Measurements from ENCODE around the gene AXDND1. TPM values are rescaled to one million over a fixed set of nuclear protein-coding genes. Genes with fewer than 3 reads are reported as not detected.

AXDND1 gene
- total and polyA plus RNA-seq, 2 of the 8 experiments (the other 6 are each of a cell fraction or from before 2014, with no cell fraction given) = 0.61 TPM; not detected in 1

GRCh38 chr1:179516976-179517705, 151.4 kb downstream of the AXDND1 start:
- Histone ChIP-seq H3K27ac (ENCODE audit: low read depth, low read length) (no peak overlapping the region), H4K8ac (ENCODE audit: extremely low read depth, insufficient read depth, low read length) (peak overlapping the region; percentile 14), H4K20me1 (replicated peaks in 1 of 2; ENCODE audit: control insufficient read depth in 1 of 2, insufficient read depth in 2 of 2, low read length in 2 of 2) (no peaks in the 10 kb centered on the region), H3K36me3 (ENCODE audit: control insufficient read depth in 2 of 4, insufficient read depth in 4 of 4, low read length in 3 of 4) (no peaks in the 10 kb centered on the region), H3K9ac (replicated peaks in 1 of 4; ENCODE audit: extremely low read depth in 1 of 4, low read depth in 3 of 4, low read length in 3 of 4) (no peak overlapping the region), H3K79me1 (ENCODE audit: low read depth, low read length) (no peaks in the 10 kb centered on the region), H3K14ac (ENCODE audit: insufficient read length) (no peak overlapping the region), H2AK5ac (ENCODE audit: low read depth, low read length) (no peak overlapping the region), H2BK15ac (ENCODE audit: low read length) (no peak overlapping the region), H3K4me3 (ENCODE audit: extremely low read depth in 1 of 4, insufficient read depth in 2 of 4, low read depth in 3 of 4, low read length in 4 of 4) (no peak overlapping the region), H3K79me2 (ENCODE audit: control insufficient read depth in 1 of 2, insufficient read depth in 2 of 2, low read length in 2 of 2) (no peaks in the 10 kb centered on the region), H2BK5ac (ENCODE audit: low read depth, low read length) (no peak overlapping the region; the same call in 1 of the 2 replicates), H3K23me2 (ENCODE audit: low read depth, low read length) (no peaks in the 10 kb centered on the region), H2BK120ac (replicated peaks; ENCODE audit: low read depth, low read length) (peak overlapping the region; percentile 22), H2AFZ (ENCODE audit: low read length) (no peak overlapping the region), H4K91ac (replicated peaks; ENCODE audit: insufficient read length, low read length) (no peak overlapping the region), H3K27me3 (replicated peaks in 1 of 4; ENCODE audit: control insufficient read depth in 3 of 4, extremely low read depth in 1 of 4, insufficient read depth in 3 of 4, low read length in 3 of 4) (no peaks in the 10 kb centered on the region), H4K5ac (ENCODE audit: insufficient read length, low read depth, low read length) (no peak overlapping the region), H3K18ac (ENCODE audit: extremely low read depth, low read length) (no peak overlapping the region), H3K4me1 (replicated peaks in 1 of 4; ENCODE audit: control insufficient read depth in 3 of 4, insufficient read depth in 4 of 4, low read length in 3 of 4) (peaks cover 0 to 3% (median 0%) of the 10 kb centered on the region in 4 experiments; a peak in 3 of 7 replicates), H3K4ac (replicated peaks; ENCODE audit: insufficient read length, low read depth, low read length) (no peak overlapping the region), H2BK12ac (ENCODE audit: low read depth, low read length) (0 out of 2 replicates have a peak overlapping the region, but pooled peaks have one; percentile 17), H2BK20ac (ENCODE audit: low read length) (0 out of 2 replicates have a peak overlapping the region, but pooled peaks have one; percentile 10), H3K56ac (replicated peaks; ENCODE audit: insufficient read length, low read depth, low read length) (no peak overlapping the region), H3K23ac (ENCODE audit: insufficient read length) (no peak overlapping the region), H3K4me2 (ENCODE audit: insufficient read depth in 1 of 2, low read depth in 2 of 2, low read length in 2 of 2) (no peak overlapping the region), H3K9me3 (ENCODE audit: insufficient read depth in 2 of 2, low read depth in 1 of 2, low read length in 1 of 2) (no peaks in the 10 kb centered on the region)
- POLR2A ChIA-PET (ENCODE audit: partially characterized antibody) = interaction anchor here (0.9 kb wide), 1 partner anchor 11 kb away, joined by 4 read pairs; no protein-coding TSS in a partner anchor
- 74% methylated on average over 11 of the region's 11 CpGs; no CpG with 5 or more reads in 1 of the 2 experiments for WGBS, 2 experiments (ENCODE audit: extremely low coverage in 1 of 2, insufficient coverage in 1 of 2, insufficient read length in 1 of 2, insufficient replicate concordance in 2 of 2, low coverage in 1 of 2, low lambda C conversion rate in 2 of 2, missing lambda C conversion rate in 1 of 2)
- FAIRE-seq (no peak), DNase-seq (ENCODE audit: low read depth in 1 of 2, low spot score in 2 of 2) (no peak)
- CTCF ChIA-PET (ENCODE audit: partially characterized antibody) = interaction anchor here (1.2 to 3.2 kb wide), 2 partner anchors 11 to 29 kb away, joined by 3 to 6 read pairs; no protein-coding TSS in a partner anchor
- TF ChIP-seq FOSL1 (IDR thresholded peaks at IDR 0.05; ENCODE audit: insufficient read depth, low read depth, low read length) (no peak), TEAD4 (IDR thresholded peaks at IDR 0.05; ENCODE audit: low read depth, low read length) (no peak), CBX8 (IDR thresholded peaks at IDR 0.05; ENCODE audit: borderline replicate concordance, low read depth, low read length) (no peak), ASH2L (IDR thresholded peaks at IDR 0.05; ENCODE audit: low read length) (no peak), SIX5 (IDR thresholded peaks at IDR 0.05; ENCODE audit: low read depth, low read length) (no peak), CHD1 (IDR thresholded peaks at IDR 0.05; ENCODE audit: low read depth, low read length) (no peak), MAFK (IDR thresholded peaks at IDR 0.05; ENCODE audit: low read depth, low read length) (no peak), RAD21 (IDR thresholded peaks at IDR 0.05 in 1 of 2, conservative IDR thresholded peaks at IDR 0.05 in 1 of 2; ENCODE audit: low read depth in 2 of 2, low read length in 2 of 2) (no peak), TAF1 (IDR thresholded peaks at IDR 0.05; ENCODE audit: low read depth, low read length) (no peak)
